Measurements from ENCODE around the gene RBM39.
A peak's percentile ranks its signal among the peaks of the same experiment; 100 is the strongest.
"Not testable (repeated sequence)": the region's sequence is repeated elsewhere in the genome, so short reads cannot be mapped to it uniquely, and the experiment has no call there.

Gene RBM39

DNA sequence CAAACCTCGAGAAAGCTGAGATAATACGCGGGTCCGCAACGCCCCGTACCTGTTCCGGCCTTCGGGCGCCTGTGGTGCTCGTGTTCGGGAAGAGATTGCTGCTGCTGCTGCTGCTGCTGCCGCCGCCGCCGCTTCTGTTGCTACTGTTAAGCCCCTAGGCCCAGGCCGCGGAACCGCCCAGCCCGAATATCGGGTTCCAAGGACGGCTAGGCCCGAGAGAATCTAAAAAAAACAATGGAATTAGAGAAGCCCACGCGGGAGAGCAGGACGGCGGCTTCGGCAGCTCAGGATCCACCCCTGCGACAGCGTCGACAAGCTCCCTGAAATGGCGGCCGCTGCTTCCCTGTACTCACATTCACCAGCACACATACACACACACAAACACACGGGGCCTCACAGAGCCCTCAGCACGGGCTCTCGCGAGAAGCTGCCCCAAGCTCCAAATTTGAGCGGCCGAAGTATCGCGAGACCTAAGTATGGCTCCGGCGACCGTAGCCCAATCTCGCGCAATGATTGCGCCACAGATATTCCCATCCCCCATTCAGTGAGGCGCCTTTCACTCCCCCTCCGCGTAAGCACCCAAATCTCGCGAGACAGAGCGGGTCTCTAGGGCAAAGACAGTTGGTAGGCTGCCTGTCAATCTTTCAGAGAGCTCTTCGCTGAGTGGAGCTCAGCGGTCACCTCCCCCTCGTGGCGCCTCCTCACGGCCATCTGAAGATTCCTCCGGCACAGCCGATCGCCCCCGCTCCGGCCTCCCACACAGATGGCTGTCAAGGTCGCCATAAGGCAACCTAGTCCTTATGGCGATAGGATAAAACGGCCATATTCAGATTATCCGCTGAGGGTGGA lies at the start of gene RBM39:
RBM39 (minus strand) TSS at position 369 of the 849 bp plus-strand sequence. CDS start 1,386 bp downstream, outside the sequence.
- peak; percentile 99 for DNase-seq

- no peak for DNase-seq
Measured at GRCh38 chr20:35791821-35792220, 49.8 kb upstream of the RBM39 start.

GRCh38 chr20:35791097-35791496 lies 49.0 kb upstream of the RBM39 start:
- DNase-seq, result no peak

GRCh38 chr20:35788796-35789195 lies 46.7 kb upstream of the RBM39 start:
- DNase-seq, result no peak

- not testable (repeated sequence) for DNase-seq
Measured at GRCh38 chr20:35785541-35785940, 43.5 kb upstream of the RBM39 start.

- not testable (repeated sequence) for DNase-seq
Measured at GRCh38 chr20:35783811-35784210, 41.8 kb upstream of the RBM39 start.

DNA sequence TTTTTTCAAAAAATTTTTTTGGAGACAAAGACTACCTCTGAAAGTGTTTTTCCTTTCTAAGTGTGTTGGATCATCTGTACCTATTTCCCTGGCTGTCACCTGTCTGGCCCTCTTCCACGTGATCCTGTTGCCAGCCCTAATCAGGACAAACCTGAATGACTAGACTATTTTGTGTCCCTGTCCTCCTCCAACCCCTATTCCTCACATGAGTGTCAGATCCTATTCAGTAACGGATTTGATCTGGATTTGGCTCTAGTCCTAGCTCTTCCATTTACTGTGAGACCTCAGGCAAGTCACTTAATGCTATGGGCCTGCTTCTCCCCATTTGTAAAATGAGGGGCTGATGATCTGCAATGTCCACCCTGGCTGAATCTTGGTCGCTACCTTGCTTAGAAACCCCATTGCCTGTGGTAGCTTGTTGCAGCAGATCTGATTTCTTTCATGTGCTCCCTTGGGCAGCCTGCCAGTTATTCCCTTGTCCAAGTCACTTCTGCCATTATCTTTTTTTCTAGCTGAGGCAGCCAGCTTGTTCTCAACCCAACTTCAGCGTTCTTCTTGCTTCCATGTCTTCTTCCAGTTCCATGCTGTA lies 34.5 kb upstream of the RBM39 start:
- no peak for DNase-seq

DNA sequence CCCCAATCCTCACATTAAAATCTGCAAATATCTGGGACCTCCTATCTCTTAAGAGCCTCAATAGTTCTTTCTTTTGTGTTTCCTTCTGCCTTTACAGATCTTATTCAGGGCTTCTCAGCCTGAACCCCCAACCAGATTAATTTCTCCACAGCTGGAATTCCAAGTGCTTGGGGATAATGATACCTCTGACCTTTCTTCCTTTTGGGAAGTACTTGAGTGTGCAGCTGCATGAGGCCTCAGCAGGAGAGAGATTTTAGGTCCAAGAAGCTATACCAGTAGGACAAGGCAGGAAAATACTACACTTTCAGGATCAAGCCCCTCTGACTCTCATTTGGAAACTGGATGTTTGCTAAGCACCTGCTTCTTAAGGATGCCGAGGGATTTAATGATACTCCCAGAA lies 32.3 kb upstream of the RBM39 start:
- DNase-seq, result no peak

- peak; percentile 10 for DNase-seq
Measured at GRCh38 chr20:35773154-35773751, 31.2 kb upstream of the RBM39 start.

GRCh38 chr20:35772563-35773058 lies 30.6 kb upstream of the RBM39 start:
- no peak for DNase-seq

- DNase-seq, result peak; percentile 100
Measured at GRCh38 chr20:35771689-35772562, 29.9 kb upstream of the RBM39 start, which contains the start of gene PHF20. Gene PHF20 (plus strand): TSS chr20:35772015. CDS start chr20:35801523, 29,508 bp downstream.

- DNase-seq, result no peak
Measured at GRCh38 chr20:35771367-35771688, 29.3 kb upstream of the RBM39 start.

DNA sequence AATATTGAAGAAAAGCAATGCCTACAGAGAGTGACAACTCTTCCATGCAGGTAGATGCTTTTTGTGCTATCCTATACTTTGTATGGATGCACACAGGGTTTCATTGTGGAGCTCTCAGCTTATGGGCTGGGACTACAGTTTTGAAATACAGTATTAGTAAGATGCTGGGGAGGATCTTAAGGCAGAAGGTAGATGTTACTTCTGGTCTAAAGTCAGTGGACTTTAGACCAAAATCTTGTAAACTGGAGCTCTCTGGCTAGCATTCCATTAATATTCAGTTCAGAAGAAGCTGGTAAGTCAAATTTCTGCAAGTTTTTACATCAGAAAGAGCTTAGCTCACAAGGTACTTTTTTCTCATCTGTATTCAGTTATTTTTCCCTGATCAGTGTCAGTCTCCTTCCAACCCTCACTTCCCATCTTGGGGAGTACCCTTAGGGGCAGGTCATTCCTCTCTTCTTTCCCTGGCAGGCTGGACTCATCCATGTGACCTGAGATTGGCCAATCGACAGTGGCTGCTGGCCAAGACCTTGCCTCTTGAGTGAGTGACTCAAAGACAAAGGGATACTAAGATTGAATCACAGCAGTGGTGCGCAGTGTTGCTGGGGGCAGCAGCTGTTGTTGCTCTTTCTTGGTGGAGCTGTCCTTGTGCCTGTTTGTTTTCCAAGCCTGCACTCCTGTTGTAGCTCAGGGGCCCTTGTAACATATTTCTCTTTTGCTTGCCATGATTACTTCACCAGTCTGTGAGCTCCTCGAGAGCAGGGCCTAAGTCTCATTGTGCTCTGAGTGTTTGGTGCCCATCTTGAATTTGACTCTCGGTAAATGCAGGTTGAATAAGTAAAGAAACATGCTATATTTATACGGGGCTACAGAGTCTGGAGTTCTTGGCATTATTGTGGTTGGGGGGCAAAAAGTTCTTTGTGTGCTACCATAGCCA lies 26.9 kb upstream of the RBM39 start:
- peak; percentile 23 for DNase-seq

- peak; percentile 50 for DNase-seq
Measured at GRCh38 chr20:35767683-35768481, 25.8 kb upstream of the RBM39 start.

DNA sequence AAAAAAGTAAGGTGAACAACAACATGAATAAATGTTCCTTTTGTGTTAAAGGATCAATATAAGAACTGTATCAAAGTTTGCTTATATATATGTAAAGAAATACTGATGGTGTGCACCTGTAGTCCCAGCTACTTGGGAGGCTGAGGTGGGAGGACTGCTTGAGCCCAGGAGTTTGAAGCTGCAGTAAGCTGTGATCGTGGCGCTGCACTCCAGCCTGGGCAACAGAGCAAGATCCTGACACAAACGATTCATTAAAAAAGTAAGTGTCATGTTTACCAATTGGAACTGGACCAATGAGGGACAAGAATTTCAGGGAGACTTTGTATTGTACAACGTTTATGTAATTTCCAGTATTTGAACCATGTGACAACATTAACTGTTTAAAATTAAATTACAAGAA lies 24.8 kb upstream of the RBM39 start:
- no peak for DNase-seq

- DNase-seq, result not testable (repeated sequence)
Measured at GRCh38 chr20:35764936-35765335, 22.9 kb upstream of the RBM39 start.

GRCh38 chr20:35762461-35762860 lies 20.4 kb upstream of the RBM39 start:
- DNase-seq, result no peak

GRCh38 chr20:35761548-35761947 lies 19.5 kb upstream of the RBM39 start:
- DNase-seq, result not testable (repeated sequence)

DNA sequence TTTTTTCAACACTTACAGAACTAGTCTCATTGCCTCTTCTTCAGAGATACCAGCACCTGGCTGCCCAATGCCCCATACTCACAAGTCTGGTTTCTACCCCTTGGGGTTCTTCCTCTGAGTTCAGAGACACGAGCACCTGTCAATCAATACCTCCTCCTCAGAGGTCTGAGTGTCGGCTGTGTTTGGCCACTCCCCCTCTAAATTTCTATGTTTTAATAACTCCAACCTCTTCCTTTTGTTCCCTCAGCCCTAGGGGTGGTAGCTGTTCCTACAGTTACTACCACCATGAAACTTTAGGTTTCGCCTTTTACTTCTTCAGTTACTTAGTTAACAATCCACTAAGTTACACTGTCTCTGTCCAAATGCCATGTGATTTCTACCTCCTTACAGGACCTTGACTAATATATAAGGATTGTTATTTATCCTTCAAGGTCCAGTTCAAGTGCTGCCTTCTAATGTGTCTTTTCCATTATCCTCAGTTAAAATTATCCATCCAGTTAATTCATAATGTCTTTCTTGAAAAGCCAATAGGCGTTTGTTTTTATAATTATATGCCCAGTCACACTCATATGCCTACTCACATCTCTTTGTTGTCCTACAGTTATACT lies 15.1 kb upstream of the RBM39 start:
- DNase-seq, result no peak

- DNase-seq, result no peak
Measured at GRCh38 chr20:35756404-35756803, 14.3 kb upstream of the RBM39 start.

Data from activated CD4-positive, alpha-beta T cell treated with anti-CD3 and anti-CD28 coated beads, Interleukin-2, amount 50 U/mL, for 1 hour (primary cell).